ENCODE measurements around the gene LIN52.

The LIN52 gene

DNA sequence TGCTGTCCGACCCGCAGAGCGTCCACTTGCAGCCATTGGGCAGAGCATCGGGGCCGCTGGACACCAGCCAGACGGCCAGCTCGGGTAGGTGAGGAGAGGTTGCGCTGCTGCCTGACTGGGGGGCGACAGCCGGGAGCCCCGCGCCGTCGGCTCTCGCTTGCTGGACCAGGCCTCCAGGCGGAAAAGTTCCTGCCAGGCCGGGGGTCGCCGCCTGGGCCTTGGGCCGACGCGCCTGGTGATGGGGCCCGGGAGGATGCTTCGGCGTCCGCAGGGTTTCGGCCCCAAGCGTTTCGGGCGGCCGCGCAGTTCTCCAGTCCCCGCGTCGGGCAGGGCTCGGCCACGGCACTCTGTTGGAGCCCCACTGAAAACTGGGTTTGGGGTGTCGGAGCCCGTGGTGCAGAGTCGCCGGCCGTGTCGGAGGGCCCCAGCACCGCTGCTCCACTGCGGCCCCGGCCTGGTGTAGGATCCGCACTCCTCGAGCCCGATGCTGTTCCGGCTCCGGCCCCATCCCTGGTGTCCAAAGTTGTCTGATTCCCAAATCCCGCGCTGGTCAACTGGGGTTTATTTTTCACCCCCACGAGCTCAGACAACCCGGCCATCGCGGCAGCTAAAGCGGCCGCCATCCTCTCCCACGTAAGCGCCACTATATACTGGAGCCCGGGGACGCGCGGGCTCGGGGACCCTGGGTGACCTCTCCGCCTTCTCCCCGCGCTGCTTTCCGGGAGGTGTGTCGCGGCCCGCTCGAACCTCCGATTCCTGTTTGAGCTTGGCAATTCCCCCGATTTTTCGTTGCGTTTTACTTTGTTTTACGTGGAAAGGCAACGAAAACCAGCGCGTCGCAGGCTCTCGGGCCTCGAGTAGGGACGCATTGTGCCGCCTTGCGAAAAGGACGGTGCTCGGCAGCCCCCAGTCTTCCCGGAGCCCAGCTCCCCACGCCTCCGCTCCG is 155.4 kb downstream of the LIN52 start:
- DNase-seq, result no peak

DNA sequence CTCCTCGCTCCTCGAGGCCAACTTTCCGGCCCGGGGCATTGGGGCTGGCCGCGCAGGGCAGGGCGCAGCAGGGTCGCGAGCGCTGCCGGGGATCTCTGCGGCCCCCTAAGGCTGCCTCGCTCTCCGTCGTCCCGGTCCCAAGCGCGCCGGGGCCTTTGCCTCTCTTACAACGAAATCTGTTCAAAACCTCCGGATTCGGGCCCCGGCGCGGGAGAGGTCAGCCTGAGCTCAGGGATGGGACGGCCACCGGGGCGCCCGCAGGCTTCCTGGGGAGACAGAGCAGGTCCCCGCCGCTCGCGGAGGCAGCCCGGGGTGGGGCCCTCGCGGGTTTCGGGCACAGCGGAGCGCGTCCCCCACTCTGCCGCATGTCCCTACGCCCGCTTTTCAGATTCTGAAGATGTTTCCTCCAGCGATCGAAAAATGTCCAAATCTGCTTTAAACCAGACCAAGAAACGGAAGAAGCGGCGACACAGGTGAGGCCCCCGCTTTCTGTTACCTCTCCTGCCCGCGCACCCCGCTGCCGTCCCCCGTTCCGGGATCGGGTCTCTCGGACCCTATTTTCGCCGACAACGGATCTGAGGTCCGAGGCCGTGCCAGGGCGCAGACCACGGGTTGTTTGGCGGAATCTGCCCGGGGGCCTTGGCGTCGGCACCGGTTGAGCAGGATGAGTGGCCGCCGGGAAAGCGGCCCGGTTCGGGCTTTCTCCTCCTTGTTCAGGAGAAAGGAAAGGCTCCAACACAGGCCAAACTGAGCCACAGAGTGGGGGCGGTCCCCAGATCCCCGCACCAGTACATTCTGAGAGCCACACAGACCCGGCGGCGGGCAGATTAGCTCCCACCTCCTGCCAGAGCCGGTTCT is 156.3 kb downstream of the LIN52 start:
- no peak for DNase-seq

DNA sequence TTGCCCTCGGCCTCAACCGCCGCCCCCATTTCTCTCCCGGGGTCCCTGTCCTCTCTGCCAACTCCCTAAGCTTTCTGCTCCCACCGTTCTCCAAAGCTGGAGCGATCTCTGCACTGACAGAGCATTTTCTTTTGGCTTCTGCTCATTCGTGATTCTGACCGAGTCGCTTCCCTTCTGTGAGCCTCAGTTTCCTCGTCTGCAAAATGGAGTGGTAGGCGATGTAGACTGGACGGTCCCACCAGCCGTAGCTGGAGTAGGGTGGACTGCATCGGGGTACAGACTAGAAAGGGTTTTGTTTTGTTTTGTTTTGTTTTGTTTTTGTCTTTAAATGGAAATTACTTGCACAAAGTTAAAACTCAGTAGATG is 156.9 kb downstream of the LIN52 start:
- DNase-seq, result no peak

DNA sequence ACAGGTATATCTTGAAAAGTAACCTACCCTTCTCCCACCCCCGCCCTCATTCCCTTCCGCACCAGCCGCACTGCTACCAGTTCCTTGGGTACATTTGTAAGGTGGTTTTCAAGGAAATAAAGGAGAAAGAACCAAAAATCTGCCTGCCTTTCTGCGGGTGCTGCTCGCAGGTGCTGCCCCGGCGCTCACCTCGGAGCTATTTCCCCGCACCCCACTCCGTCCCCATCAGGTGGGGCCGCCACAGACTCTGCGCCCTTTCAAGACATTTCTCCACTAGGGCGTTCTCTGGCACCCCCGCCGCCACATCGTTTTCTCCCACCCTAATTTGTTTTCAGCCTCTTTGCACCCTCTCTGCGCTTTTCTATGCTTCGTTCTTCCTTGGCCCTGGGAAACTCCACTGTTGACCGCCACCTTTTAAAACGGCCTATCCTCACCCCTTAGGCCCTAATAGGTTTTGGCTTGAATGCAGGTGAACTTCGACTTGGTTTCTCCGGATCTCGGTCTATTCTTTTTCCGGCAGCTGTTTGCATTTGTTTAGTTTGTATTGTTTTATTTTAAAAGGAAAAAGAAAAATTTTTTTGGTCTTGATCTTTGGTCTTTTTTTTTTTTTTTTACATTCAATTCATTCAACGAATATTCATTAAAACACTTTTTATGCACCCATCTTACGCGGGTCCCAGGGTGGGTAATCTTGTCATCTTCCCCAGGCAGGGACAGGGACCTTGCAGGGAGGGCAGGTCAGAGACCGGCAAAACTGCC is 157.4 kb downstream of the LIN52 start:
- DNase-seq, result no peak

DNA sequence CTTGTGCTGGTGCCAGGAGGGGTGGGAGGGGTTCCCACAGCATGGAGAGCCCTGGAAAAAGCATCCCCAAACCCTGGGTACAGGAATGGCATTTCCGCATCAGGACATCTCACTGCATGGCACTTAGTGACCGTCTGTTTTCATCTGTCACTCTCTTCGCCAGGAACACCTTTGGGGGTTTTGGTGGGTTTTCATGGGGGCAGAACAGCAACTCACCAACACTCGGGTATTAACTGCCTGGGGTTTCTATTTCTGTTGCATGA is 158.0 kb downstream of the LIN52 start:
- no peak for DNase-seq

DNA sequence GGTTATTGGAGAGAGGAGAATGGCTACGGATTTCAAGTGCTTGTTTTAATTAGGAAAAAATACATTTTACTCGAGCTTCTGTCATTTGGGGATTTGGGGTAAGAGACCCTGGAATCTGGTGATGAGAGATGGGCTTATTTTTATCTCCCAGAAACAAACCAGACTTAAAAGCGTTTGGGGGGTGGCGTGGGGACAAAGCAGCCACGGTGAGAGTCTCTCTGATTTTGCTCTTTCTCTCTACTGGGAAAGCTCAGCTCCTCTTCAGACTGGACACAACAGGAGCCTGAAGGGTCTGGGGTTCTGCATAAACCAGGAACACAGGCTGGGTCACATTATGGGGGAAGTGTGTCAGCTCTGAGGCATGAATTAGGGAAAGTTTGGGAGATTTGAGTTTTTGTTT is 158.3 kb downstream of the LIN52 start:
- no peak for DNase-seq

DNA sequence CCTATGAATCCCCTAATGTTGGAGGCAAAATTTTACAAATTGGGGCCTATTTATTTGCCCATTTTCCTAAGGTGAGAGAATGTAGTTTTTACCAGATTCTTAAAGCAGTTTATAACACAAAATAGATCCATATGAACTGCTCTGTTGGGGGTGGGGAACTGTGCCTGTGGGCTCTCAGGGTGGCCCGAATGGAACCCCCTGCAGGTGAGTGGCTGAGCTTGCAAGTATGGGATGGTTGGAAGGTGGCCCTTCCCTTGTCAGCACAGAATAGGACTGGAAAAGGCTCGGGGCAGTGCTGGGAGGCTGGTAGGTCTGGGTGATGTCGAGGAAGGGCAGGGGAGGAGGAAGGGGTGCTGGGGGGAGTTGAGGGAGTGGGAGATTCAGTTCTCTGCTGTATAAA is 159.4 kb downstream of the LIN52 start:
- DNase-seq, result no peak

DNA sequence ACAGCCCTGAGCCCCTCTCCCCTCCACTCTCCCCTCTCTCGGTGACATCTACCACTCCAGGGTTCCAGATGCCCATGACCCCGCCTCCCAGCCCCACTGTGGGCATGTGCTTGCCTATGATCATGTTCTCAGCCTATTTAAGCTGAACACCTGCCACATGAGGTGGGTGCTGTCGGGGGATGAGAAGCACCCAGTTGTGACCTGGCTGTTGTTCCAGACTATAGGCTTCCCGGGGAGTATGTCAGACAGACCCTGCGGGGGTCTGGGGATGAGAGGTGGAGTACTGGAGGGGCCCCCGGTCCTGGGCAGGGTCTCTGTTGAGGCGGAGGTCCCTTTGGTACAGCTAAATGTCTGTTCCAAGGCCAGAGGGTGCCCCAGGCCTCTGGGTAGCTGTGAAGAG is 160.5 kb downstream of the LIN52 start:
- no peak for DNase-seq

DNA sequence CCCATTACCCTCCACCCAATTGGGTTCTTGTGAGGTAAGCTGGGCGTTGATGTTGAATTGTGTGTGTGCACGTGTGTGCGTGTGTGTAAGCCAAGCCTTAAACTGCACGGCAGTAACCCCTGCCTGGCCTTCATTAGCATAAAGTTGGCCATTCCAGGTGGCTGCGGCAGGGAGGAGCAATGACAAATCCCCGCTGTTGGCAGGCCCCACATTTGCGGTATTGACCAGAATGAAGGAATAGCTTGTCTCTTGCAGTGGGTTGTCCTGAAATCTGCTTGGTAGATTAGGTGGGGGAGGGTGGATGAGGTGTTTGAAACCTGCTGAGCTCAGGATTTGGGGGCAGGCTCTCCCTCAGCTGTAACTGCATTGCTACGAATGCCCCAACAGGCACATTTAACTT is 161.8 kb downstream of the LIN52 start:
- no peak for DNase-seq

DNA sequence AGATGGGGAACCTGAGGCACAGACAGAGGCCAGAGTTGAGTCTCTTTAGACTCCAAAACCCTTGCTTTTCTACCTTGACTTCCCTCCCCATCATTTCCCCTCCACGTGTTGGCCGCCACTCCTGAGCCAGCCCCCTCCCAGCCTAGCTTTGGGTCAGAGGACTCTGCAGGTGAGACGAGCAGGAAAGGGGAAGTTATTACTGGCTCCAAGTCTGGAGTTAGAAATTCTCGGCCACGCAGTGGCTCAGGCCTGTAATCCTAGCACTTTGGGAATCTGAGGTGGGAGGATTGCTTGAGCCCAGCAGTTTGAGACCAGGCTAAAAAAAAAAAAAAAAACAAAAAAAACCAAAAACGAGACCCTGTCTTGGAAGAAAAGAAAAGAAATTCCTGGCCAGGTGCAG is 163.3 kb downstream of the LIN52 start:
- no peak for DNase-seq

DNA sequence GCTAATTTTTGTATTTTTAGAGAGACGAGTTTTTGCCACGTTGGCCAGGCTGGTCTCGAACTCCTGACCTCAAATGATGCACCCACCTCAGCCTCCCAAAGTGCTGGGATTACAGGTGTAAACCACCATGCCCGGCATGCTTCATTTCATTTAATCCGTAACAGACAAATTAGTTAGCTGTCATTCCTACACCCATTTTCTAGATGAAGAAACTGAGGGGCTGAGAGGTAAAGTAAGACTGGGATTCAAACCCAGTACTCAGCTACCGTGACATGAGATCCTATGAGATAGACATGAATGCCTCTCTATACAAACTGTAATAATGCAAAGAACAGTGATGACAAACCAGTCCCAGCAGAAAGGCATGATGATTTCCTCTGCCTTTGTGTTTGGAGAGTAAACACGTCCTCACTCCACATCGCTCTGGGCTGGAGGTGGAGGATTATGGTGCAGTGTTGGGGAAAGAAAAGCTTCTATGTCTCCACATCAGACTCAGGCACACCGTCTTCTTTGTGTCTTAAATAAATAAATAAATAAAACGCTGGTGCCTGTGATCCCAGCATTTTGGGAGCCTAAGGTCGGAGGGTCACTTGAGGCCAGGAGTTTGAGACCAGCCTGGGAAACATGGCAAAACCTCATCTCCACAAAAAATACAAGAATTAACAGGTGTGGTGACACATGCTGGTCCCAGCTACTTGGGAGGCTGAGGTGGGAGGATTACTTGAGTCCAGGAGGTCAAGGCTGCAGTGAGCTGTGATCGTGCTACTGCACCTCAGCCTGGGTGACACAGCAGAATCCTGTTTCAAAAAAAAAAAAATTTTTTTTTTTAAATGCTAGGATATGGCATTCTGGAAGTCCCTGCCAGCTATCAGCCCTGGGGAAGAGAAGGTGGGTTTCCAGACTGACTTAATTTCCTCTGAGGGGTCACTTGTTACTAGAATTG is 164.9 kb downstream of the LIN52 start:
- DNase-seq, result no peak

Measured in NCI-H226 (cell line).